Keratinocyte (primary cell): ENCODE data around the gene CELF2.

ENCODE experiments used
- CTCF ChIP-seq, 3 experiments: IDR thresholded peaks in 1 of 3; conservative IDR thresholded peaks in 1 of 3; optimal IDR thresholded peaks in 1 of 3; 2 replicates in 2 of 3; 3 replicates in 1 of 3; pipeline versions ENCODE3 to v1.5.1; 2011; ENCODE audit warnings: low read length in 3 of 3, mild to moderate bottlenecking in 3 of 3, moderate library complexity in 2 of 3, control low read depth in 1 of 3, inconsistent platforms in 1 of 3; ENCODE audit not compliant: insufficient read depth in 2 of 3; ENCODE audit errors: extremely low read depth in 1 of 3
- EZH2 ChIP-seq: IDR thresholded peaks from one replicate; pipeline ENCODE4 v1.6.1; 2012; ENCODE audit warnings: inconsistent platforms, mild to moderate bottlenecking, low read length, moderate library complexity

- no peak for TF ChIP-seq CTCF (optimal IDR thresholded peaks at IDR 0.05 in 1 of 3, IDR thresholded peaks at IDR 0.05 in 1 of 3, conservative IDR thresholded peaks at IDR 0.05 in 1 of 3; ENCODE audit: extremely low read depth in 1 of 3, insufficient read depth in 2 of 3, low read length in 3 of 3)
- no peak for TF ChIP-seq EZH2
Measured at GRCh38 chr10:10992072-10992471, 25.6 kb upstream of the CELF2 start.
